22Rv1 (cell line): ENCODE data around the gene NKX2-3.

Experiments used
- ZFX ChIP-seq: fragments of 450-650 bp; IDR thresholded peaks from 2 replicates; pipeline ENCODE4 v1.6.1; 2017; ENCODE audit warnings: antibody characterized with exemption, borderline replicate concordance
- TF ChIP-seq, protein P1 (sequence below): fragments of 450-650 bp; IDR thresholded peaks from 2 replicates; pipeline ENCODE4 v1.5.1; 2017; ENCODE audit warnings: mild to moderate bottlenecking

DNA sequence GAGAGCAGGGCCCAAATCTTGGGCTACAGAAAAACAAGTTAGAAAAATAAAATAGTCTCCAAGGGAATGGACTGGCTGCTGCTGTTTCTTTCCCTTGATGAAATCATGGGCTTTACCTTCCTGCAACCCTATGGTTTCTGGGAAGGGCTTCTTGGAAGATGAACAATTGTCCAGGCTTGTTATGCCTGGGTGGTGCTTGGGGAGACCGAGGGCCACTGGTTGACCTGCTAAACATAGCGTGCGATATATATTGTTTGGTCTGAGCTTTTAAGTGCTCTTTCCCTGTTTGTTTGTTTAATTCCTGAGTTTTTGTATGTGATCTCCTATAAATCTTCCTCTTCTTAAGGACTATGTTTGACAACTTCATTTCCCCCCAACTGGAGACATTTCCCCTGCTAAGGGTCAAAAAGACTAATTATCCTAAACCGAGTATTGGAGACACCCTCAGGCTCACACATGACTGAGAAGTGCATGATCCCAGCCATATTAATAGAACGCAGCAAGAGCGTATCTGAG, 49.6 kb downstream of the NKX2-3 start:
- TF ChIP-seq, protein P1, sequence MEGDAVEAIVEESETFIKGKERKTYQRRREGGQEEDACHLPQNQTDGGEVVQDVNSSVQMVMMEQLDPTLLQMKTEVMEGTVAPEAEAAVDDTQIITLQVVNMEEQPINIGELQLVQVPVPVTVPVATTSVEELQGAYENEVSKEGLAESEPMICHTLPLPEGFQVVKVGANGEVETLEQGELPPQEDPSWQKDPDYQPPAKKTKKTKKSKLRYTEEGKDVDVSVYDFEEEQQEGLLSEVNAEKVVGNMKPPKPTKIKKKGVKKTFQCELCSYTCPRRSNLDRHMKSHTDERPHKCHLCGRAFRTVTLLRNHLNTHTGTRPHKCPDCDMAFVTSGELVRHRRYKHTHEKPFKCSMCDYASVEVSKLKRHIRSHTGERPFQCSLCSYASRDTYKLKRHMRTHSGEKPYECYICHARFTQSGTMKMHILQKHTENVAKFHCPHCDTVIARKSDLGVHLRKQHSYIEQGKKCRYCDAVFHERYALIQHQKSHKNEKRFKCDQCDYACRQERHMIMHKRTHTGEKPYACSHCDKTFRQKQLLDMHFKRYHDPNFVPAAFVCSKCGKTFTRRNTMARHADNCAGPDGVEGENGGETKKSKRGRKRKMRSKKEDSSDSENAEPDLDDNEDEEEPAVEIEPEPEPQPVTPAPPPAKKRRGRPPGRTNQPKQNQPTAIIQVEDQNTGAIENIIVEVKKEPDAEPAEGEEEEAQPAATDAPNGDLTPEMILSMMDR = no peak
- TF ChIP-seq ZFX = no peak
